K562 (cell line): Measurements from ENCODE around the gene EIF5. TPM values are rescaled to one million over a fixed set of nuclear protein-coding genes. Genes with fewer than 3 reads are reported as not detected.

Source experiments
- ATAC-seq: fragments of 200-7000 bp; cut with Tn5 transposase; 3 replicates; pipeline ENCODE4 v1.9.1; 2020; ENCODE audit warnings: moderate library complexity
- BruUV-seq: library from RNA; stranded (reverse); fragments of 400-500 nt; replicated peaks from 2 replicates; lab custom pipeline; 2021; lab: Mats Ljungman, UMichigan
- CTCF ChIA-PET: fragments of 300-600 bp; formaldehyde crosslinking; extraction: SDS; loops from one replicate; lab custom pipeline; 2021; ENCODE audit warnings: low intra/inter-chr PET ratio; lab: Yijun Ruan, JAX
- POLR2A ChIA-PET: fragments of 300-600, 350-650 bp; sonication (Branson Sonifier 250); formaldehyde crosslinking; extraction: SDS; loops from one replicate; lab custom pipeline; 2021; ENCODE audit warnings: antibody characterized with exemption, inconsistent platforms; lab: Yijun Ruan, JAX
- DNase-seq, 4 experiments: peaks; one replicate each; pipeline versions ENCODE4 v3.0.0 to v3.0.0-alpha.2; 2011 to 2018; ENCODE audit warnings: low spot score in 3 of 4, mixed read lengths in 3 of 4; ENCODE audit errors: extremely low read depth in 1 of 4
- FAIRE-seq: peaks from 2 replicates; lab custom pipeline; 2011; peaks lifted over from hg19 to GRCh38; lab: Jason Lieb, UNC
- H2AFZ ChIP-seq: 2 replicates; pipeline ENCODE4 v1.6.0; 2011; ENCODE audit warnings: low read depth, low read length, control low read depth, inconsistent platforms
- H3K27ac ChIP-seq: fragments of 200-600 bp; 3 replicates; pipeline ENCODE4 v1.8.0; 2011; ENCODE audit warnings: low read depth, mild to moderate bottlenecking, control low read depth, inconsistent platforms, low read length, moderate library complexity, mixed read lengths; ENCODE audit errors: extremely low read depth
- H3K27me3 ChIP-seq, 2 experiments: fragments of 300-600 bp in 1 of 2; 2 replicates in 1 of 2; 3 replicates in 1 of 2; pipeline versions ENCODE4 v1.6.0 to v1.8.0; 2011; ENCODE audit warnings: inconsistent platforms in 2 of 2, low read length in 2 of 2, mild to moderate bottlenecking in 1 of 2, mixed read lengths in 1 of 2, moderate library complexity in 1 of 2; ENCODE audit not compliant: control insufficient read depth in 2 of 2, insufficient read depth in 2 of 2
- H3K36me3 ChIP-seq: fragments of 300-600 bp; 3 replicates; pipeline ENCODE4 v1.8.0; 2011; ENCODE audit warnings: mild to moderate bottlenecking, low read length, inconsistent platforms; ENCODE audit not compliant: control insufficient read depth, insufficient read depth
- H3K4me1 ChIP-seq, 2 experiments: fragments of 200-600 bp in 1 of 2; replicated peaks in 1 of 2; 2 replicates in 1 of 2; 3 replicates in 1 of 2; pipeline versions ENCODE4 v1.5.1 to v1.8.0; 2011; ENCODE audit warnings: inconsistent platforms in 2 of 2, low read length in 2 of 2, mild to moderate bottlenecking in 1 of 2, mixed read lengths in 1 of 2, moderate library complexity in 1 of 2; ENCODE audit not compliant: control insufficient read depth in 2 of 2, insufficient read depth in 2 of 2
- H3K4me2 ChIP-seq: 2 replicates; pipeline ENCODE4 v1.6.1; 2011; ENCODE audit warnings: low read length, control low read depth, inconsistent platforms, mixed read lengths; ENCODE audit not compliant: insufficient read depth
- H3K4me3 ChIP-seq: fragments of 200-600 bp; sonication (generic), shearing (Covaris generic); 2 replicates; pipeline ENCODE4 v1.5.1; 2016; ENCODE audit warnings: control low read depth, inconsistent platforms
- H3K79me2 ChIP-seq: fragments of 200-600 bp; 3 replicates; pipeline ENCODE4 v1.8.0; 2011; ENCODE audit warnings: low read length, inconsistent platforms; ENCODE audit not compliant: control insufficient read depth, insufficient read depth
- H3K9ac ChIP-seq, 2 experiments: 2 replicates each; pipeline versions ENCODE4 v1.6.0 to v1.6.1; 2011; ENCODE audit warnings: low read depth in 2 of 2, low read length in 2 of 2, control low read depth in 1 of 2, inconsistent platforms in 1 of 2, mild to moderate bottlenecking in 1 of 2, mixed read lengths in 1 of 2; ENCODE audit not compliant: insufficient read depth in 1 of 2
- H3K9me1 ChIP-seq: one replicate; pipeline ENCODE4 v1.6.0; 2011; ENCODE audit warnings: inconsistent platforms, mild to moderate bottlenecking, low read length, moderate library complexity; ENCODE audit not compliant: control insufficient read depth, insufficient read depth
- H3K9me3 ChIP-seq: replicated peaks from 2 replicates; pipeline ENCODE4 v1.5.1; 2011; ENCODE audit warnings: low read depth, low read length, inconsistent platforms; ENCODE audit not compliant: control insufficient read depth, insufficient read depth
- H4K20me1 ChIP-seq: replicated peaks from 2 replicates; pipeline ENCODE4 v1.6.1; 2011; ENCODE audit warnings: low read length, inconsistent platforms, mixed read lengths; ENCODE audit not compliant: control insufficient read depth, insufficient read depth
- COPS2 ChIP-seq: fragments of 450-650 bp; conservative IDR thresholded peaks from 2 replicates; pipeline ENCODE4 v1.6.1; 2016; ENCODE audit warnings: mild to moderate bottlenecking, moderate library complexity
- HDAC8 ChIP-seq: fragments of 450-650 bp; IDR thresholded peaks from 2 replicates; pipeline ENCODE4 v1.6.1; 2016; ENCODE audit warnings: mild to moderate bottlenecking, missing genetic modification characterization, moderate library complexity, missing compliant biosample characterization
- NR1H2 ChIP-seq: sonication (generic); formaldehyde crosslinking; IDR thresholded peaks from 2 replicates; pipeline ENCODE4 v1.4.0; 2020; ENCODE audit warnings: mild to moderate bottlenecking, missing genetic modification reagents
- NRF1 ChIP-seq, 2 experiments: fragments of 450-650 bp; IDR thresholded peaks in 1 of 2; conservative IDR thresholded peaks in 1 of 2; 2 replicates each; pipeline ENCODE4 v1.6.1; 2014; ENCODE audit warnings: mild to moderate bottlenecking in 2 of 2
- USF1 ChIP-seq: sonication (generic); formaldehyde crosslinking; IDR thresholded peaks from 2 replicates; pipeline ENCODE4 v1.9.0; 2022; ENCODE audit warnings: mild to moderate bottlenecking, missing genetic modification reagents
- ZNF165 ChIP-seq: fragments of 250-450 bp; sonication (Bioruptor Pico); IDR thresholded peaks from 2 replicates; pipeline ENCODE4 v1.4.0; 2020; ENCODE audit warnings: borderline replicate concordance
- ZNF316 ChIP-seq: fragments of 450-650 bp; IDR thresholded peaks from 2 replicates; pipeline ENCODE4 v1.6.1; 2016
- WGBS: fragments of 100-300 bp; shearing (Covaris generic); methylation state at CpG from one replicate; pipeline ENCODE4 v1.1.6; 2016; ENCODE audit warnings: low coverage, mixed read lengths; ENCODE audit not compliant: insufficient coverage; ENCODE audit errors: missing lambda C conversion rate; 5-methylcytosine and 5-hydroxymethylcytosine counted together
- in situ Hi-C: fragments of 300-500 bp; cut with MboI; formaldehyde crosslinking; loops from 4 replicates; pipeline ENCODE4 v1.15.0; 2018; ENCODE audit warnings: inconsistent platforms, mixed read lengths
- intact Hi-C: fragments of 100-400 bp; cut with micrococcal nuclease; formaldehyde crosslinking; loops from 2 replicates; pipeline ENCODE4 v1.14.2; 2022
- polyA plus RNA-seq, 8 experiments: library from polyadenylated mRNA; depleted of rRNA in 4 of 8; stranded (reverse) in 5 of 8; unstranded in 3 of 8; fragments of >200 nt; fragmentation: Nextera tagmentation in 2 of 8; fragmentation: Illumina TruSeq in 1 of 8; extraction: Ambion mirVana in 2 of 8; extraction: Trizol in 1 of 8; gene quantifications; 2 replicates each; pipeline versions ENCODE4 v1.2.1 to v1.2.3, GENCODE V29; 2011 to 2014; ENCODE audit warnings: inconsistent platforms in 1 of 8, missing spikeins in 1 of 8
- total RNA-seq, 7 experiments: library from RNA; depleted of rRNA in 6 of 7; stranded (reverse); fragments of >200 nt in 6 of 7; fragmentation: Illumina TruSeq in 2 of 7; extraction: Trizol in 2 of 7; gene quantifications; 2 replicates each; pipeline versions ENCODE4 v1.2.1 to v1.2.3, GENCODE V29; 2011 to 2021; ENCODE audit warnings: low replicate concordance in 1 of 7

Gene EIF5
- total and polyA plus RNA-seq, 9 of the 15 experiments (the other 6 are each of a cell fraction or from before 2014, with no cell fraction given) = 92.7 to 442 (median 190) TPM

GRCh38 chr14:103374121-103374520, 40.1 kb downstream of the EIF5 start:
- in situ Hi-C loops (no loop called here), intact Hi-C loops (no loop called here)
- TF ChIP-seq HDAC8 (no peak), ZNF165 (CRISPR knock-in tag) (no peak), NRF1 (conservative IDR thresholded peaks at IDR 0.05 in 1 of 2, IDR thresholded peaks at IDR 0.05 in 1 of 2) (peak; percentile 47 to 58), USF1 (no peak), COPS2 (no peak), NR1H2 (CRISPR knock-in tag) (no peak), ZNF316 (no peak)
- Histone ChIP-seq H3K36me3 (no peaks in the 10 kb centered on the region), H4K20me1 (no peaks in the 10 kb centered on the region), H3K9ac (0 out of 4 replicates have a peak overlapping the region, but pooled peaks of 1 of the 2 experiments have one; percentile 58), H3K4me3 (no peak overlapping the region), H3K4me2 (no peak overlapping the region), H3K27me3 (no peaks in the 10 kb centered on the region), H3K79me2 (no peaks in the 10 kb centered on the region), H3K9me3 (no peaks in the 10 kb centered on the region), H3K4me1 (peaks cover 27 to 31% of the 10 kb centered on the region in 2 experiments; a peak in 4 of 5 replicates), H2AFZ (peak overlapping the region; percentile 55), H3K9me1 (no peaks in the 10 kb centered on the region), H3K27ac (no peak overlapping the region)
- DNase-seq = no peak
- BruUV-seq = no TSS peak
- CTCF ChIA-PET = no interaction called here
- POLR2A ChIA-PET = no interaction called here
- FAIRE-seq = no peak
- 43% methylated on average over 8 of the region's 11 CpGs for WGBS
- ATAC-seq = no peak
